ENCODE data around the gene ZGPAT. TPM values are rescaled to one million over a fixed set of nuclear protein-coding genes. Genes with fewer than 3 reads are reported as not detected.

ZGPAT gene
- total and polyA plus RNA-seq, 9 of the 15 experiments (the other 6 are each of a cell fraction or from before 2014, with no cell fraction given): 0.14 to 26.6 (median 7.4) TPM

DNA sequence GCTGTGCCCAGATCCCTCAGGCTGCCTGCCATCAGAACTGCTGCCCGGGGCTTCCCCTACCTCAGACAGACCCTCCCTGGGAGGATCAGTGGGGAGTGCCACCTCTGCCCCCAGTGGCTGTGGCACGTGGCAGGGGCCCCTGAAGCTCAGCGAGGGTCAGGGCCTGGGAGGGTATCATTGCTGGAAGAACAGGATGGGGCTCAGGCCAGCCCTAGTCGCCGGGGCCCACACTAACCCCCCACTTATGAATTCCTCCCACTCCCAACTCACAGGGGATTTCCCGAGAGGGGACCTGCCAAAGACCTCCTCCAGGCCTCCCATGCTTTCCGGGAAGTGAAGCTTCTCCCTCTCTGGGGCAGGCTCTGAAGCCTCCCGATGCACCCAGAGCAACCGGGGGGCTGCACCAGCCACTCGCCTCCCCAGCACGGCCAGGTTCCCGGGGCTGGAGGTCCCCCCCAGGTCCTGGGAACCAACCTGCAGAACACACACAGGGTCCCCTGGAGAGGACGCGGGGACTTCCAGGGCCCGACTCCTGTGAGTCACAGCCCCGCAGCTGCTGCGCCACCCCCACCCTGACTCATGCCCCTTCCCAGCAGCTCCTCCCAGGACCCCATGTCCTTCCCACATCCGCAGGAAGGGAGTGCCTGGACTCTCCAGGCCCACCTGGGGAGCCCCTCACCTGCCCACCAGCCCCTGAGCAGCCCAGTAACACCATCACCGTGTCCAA is 8.9 kb upstream of the ZGPAT start (continued):
- TF ChIP-seq CLOCK (CRISPR knock-in tag; IDR thresholded peaks at IDR 0.05; ENCODE audit: borderline replicate concordance) (no peak), PCBP1 (IDR thresholded peaks at IDR 0.05; ENCODE audit: low read depth, low read length, poor library complexity, severe bottlenecking) (no peak), TRIM24 (IDR thresholded peaks at IDR 0.05) (no peak), MIER1 (IDR thresholded peaks at IDR 0.05; ENCODE audit: low read depth) (no peak), CEBPB (tag; IDR thresholded peaks at IDR 0.05) (no peak), HIVEP1 (CRISPR knock-in tag; IDR thresholded peaks at IDR 0.05) (no peak), ZNF174 (CRISPR knock-in tag; IDR thresholded peaks at IDR 0.05) (no peak), POLR3G (IDR thresholded peaks at IDR 0.05; ENCODE audit: extremely low read depth, insufficient read length, insufficient replicate concordance) (no peak), RBM15 (IDR thresholded peaks at IDR 0.05; ENCODE audit: insufficient read depth, low read length) (no peak), ZNF263 (CRISPR knock-in tag; IDR thresholded peaks at IDR 0.05; ENCODE audit: borderline replicate concordance) (no peak), DPF2 (IDR thresholded peaks at IDR 0.05) (peak; percentile 55; the same call in 1 of the 2 replicates), ZNF274 (IDR thresholded peaks at IDR 0.05; ENCODE audit: borderline replicate concordance, low read depth, low read length) (no peak), ZFX (CRISPR knock-in tag; IDR thresholded peaks at IDR 0.05) (peak; percentile 3; the same call in 1 of the 2 replicates), EHMT2 (IDR thresholded peaks at IDR 0.05) (no peak), RNF219 (CRISPR knock-in tag; IDR thresholded peaks at IDR 0.05) (no peak), NFE2 (IDR thresholded peaks at IDR 0.05; ENCODE audit: low read depth) (peak; percentile 7; the same call in 1 of the 2 replicates)
- TF ChIP-seq, protein P1, sequence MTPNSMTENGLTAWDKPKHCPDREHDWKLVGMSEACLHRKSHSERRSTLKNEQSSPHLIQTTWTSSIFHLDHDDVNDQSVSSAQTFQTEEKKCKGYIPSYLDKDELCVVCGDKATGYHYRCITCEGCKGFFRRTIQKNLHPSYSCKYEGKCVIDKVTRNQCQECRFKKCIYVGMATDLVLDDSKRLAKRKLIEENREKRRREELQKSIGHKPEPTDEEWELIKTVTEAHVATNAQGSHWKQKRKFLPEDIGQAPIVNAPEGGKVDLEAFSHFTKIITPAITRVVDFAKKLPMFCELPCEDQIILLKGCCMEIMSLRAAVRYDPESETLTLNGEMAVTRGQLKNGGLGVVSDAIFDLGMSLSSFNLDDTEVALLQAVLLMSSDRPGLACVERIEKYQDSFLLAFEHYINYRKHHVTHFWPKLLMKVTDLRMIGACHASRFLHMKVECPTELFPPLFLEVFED (CRISPR knock-in tag; conservative IDR thresholded peaks at IDR 0.05): peak; percentile 50; the same call in 1 of the 2 replicates
- TF ChIP-seq, protein P2, sequence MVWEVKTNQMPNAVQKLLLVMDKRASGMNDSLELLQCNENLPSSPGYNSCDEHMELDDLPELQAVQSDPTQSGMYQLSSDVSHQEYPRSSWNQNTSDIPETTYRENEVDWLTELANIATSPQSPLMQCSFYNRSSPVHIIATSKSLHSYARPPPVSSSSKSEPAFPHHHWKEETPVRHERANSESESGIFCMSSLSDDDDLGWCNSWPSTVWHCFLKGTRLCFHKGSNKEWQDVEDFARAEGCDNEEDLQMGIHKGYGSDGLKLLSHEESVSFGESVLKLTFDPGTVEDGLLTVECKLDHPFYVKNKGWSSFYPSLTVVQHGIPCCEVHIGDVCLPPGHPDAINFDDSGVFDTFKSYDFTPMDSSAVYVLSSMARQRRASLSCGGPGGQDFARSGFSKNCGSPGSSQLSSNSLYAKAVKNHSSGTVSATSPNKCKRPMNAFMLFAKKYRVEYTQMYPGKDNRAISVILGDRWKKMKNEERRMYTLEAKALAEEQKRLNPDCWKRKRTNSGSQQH (CRISPR knock-in tag; IDR thresholded peaks at IDR 0.05): no peak
